NCI-H345 treated with DMSO at 0.1 percent for 48 hours (cell line): Measurements from ENCODE around the gene PADI3.

ENCODE experiments used
- DNase-seq: peaks from one replicate; lab custom pipeline; 2025; ENCODE audit not compliant: unreplicated experiment; lab: John Stamatoyannopoulos, UW

Gene PADI3

GRCh38 chr1:17248781-17249180 lies at the start of gene PADI3:
Gene PADI3 (plus strand): TSS chr1:17249098. CDS start chr1:17249138, 40 bp downstream.
- no peak for DNase-seq

GRCh38 chr1:17199267-17200044 lies 49.4 kb upstream of the PADI3 start:
- DNase-seq = no peak

- no peak for DNase-seq
Observed at GRCh38 chr1:17200246-17200645, 48.7 kb upstream of the PADI3 start.

GRCh38 chr1:17200756-17201155 lies 48.1 kb upstream of the PADI3 start:
- DNase-seq = no peak

GRCh38 chr1:17201201-17202021 lies 47.5 kb upstream of the PADI3 start:
- no peak for DNase-seq

- DNase-seq = no peak
Observed at GRCh38 chr1:17204546-17205440, 44.1 kb upstream of the PADI3 start, which contains the start of gene PADI1. Gene PADI1 (plus strand): TSS chr1:17205128. CDS start chr1:17205218, 90 bp downstream.

GRCh38 chr1:17205652-17206051 lies 43.2 kb upstream of the PADI3 start:
- no peak for DNase-seq

- no peak for DNase-seq
Observed at GRCh38 chr1:17206196-17206595, 42.7 kb upstream of the PADI3 start.

- DNase-seq = no peak
Observed at GRCh38 chr1:17207046-17207445, 41.9 kb upstream of the PADI3 start.

- DNase-seq = no peak
Observed at GRCh38 chr1:17207540-17207939, 41.4 kb upstream of the PADI3 start.

- no peak for DNase-seq
Observed at GRCh38 chr1:17207966-17208418, 40.9 kb upstream of the PADI3 start.

GRCh38 chr1:17208546-17208945 lies 40.4 kb upstream of the PADI3 start:
- DNase-seq = no peak

- DNase-seq = no peak
Observed at GRCh38 chr1:17209430-17209829, 39.5 kb upstream of the PADI3 start.

GRCh38 chr1:17210176-17210575 lies 38.7 kb upstream of the PADI3 start:
- no peak for DNase-seq

- no peak for DNase-seq
Observed at GRCh38 chr1:17211377-17211776, 37.5 kb upstream of the PADI3 start.

GRCh38 chr1:17212009-17212408 lies 36.9 kb upstream of the PADI3 start:
- DNase-seq = no peak

GRCh38 chr1:17212487-17213121 lies 36.3 kb upstream of the PADI3 start:
- DNase-seq = peak; percentile 4

GRCh38 chr1:17213148-17213781 lies 35.6 kb upstream of the PADI3 start:
- DNase-seq = no peak

- DNase-seq = no peak
Observed at GRCh38 chr1:17213782-17214148, 35.1 kb upstream of the PADI3 start.

GRCh38 chr1:17214876-17215544 lies 33.9 kb upstream of the PADI3 start:
- DNase-seq = no peak
